HG02870 (cell line): ENCODE data around the gene SETBP1.

Experiments
- ATAC-seq: cut with Tn5 transposase; IDR thresholded peaks from one replicate; pipeline ENCODE4 v1.9.1; 2021; ENCODE audit warnings: mild to moderate bottlenecking, moderate library complexity; ENCODE audit not compliant: unreplicated experiment

SETBP1 gene

GRCh38 chr18:45006934-45007333 lies 326.2 kb downstream of the SETBP1 start:
- no peak for ATAC-seq

DNA sequence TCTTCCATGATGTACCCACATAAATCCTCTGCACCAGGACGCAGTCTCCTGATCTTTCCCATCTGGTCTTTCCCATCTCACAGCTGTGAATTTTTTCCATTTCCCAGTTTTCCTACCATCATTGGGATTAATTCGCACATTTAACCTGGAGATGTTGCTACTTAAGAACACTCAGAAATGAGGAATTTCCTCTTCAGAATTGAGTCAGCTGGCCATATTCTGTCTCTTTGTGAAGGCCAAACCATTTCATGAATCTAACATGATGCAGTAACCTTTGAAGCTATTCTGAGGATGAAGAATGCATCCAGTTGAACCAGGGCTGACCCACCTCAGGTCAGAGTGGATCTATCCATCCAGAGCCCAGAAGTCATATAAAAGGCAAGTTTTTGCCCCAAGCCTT lies 326.8 kb downstream of the SETBP1 start:
- no peak for ATAC-seq

GRCh38 chr18:45008694-45009413 lies 328.2 kb downstream of the SETBP1 start:
- no peak for ATAC-seq

- ATAC-seq = no peak
These were observed 329.1 kb downstream of the SETBP1 start for GRCh38 chr18:45009756-45010155.

GRCh38 chr18:45012286-45012685 lies 331.6 kb downstream of the SETBP1 start:
- no peak for ATAC-seq

DNA sequence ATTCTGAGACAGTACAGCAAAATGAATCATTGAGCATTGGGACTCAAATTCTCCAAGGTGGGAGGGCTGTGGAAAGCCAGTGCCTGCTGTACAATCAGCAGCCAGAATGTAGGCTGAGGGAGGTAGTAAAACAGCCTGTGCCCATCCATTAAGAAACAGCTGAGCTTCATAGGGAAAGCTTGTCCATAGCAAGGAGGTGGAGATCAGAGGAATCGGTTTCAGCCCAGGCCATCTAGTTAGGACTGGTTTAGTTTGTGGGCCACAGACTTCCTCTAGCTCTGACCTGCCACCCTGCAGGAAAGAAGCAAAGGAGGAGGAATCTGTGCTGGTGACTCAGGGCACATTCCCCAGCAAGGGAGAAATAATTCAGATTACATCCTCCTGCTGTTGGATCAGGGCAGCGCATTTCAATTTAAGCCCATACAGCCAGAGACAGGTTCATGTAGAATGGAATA lies 333.4 kb downstream of the SETBP1 start:
- ATAC-seq = no peak

GRCh38 chr18:45015788-45016128 lies 335.1 kb downstream of the SETBP1 start:
- ATAC-seq = no peak

DNA sequence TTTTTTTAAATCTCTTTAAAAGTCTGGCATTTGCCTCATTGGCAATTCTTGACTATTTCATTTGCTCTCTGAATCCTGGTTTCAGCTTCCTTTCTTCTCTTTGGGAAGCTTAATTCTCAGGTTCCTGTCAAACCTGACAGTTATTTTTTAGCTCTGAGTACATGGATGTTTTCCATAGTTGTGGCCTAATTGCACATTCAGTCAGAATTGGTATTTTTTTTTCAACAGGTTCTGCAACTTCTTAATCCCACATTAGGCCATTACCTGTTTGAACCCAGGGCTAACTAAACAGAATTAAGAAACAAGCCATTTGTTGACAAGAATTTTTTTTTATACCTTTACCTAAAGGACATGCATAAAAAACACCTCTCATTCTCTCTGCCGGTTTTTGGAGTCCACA lies 338.8 kb downstream of the SETBP1 start:
- ATAC-seq = no peak

GRCh38 chr18:45023519-45023918 lies 342.8 kb downstream of the SETBP1 start:
- ATAC-seq = no peak

DNA sequence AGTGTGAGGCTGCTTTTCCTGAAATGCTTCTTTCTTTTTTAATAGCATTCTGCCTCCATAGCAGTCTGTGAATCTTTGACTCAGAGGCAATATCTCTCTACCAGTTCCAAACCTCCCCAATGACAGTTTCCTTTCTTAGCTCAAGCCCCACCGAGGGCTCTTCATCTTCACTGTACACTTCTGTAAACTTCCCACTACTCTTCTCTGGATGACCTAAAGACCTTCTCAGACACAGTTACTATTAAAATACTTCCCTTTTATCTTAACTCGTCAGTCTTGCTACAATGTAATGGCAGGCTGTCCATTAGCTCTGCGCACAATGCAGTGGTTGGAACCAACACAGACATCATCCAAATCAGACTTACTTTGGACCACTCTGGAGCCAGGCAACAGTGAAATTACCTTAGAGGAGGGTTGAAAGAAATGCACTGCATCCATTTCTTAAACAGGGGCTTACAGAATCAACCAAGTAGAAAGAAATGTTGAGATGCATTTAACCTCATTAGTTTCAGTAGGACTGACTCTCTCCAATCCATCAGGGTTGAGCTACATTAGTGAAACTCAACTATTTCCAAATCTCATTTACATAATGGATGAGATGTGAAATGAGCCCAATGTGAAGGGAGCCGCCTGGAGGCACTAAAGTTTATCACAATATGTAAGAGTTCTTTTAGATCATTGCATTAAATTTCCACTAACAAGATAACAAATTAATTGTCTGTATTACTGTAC lies 343.8 kb downstream of the SETBP1 start:
- peak; percentile 39 for ATAC-seq

DNA sequence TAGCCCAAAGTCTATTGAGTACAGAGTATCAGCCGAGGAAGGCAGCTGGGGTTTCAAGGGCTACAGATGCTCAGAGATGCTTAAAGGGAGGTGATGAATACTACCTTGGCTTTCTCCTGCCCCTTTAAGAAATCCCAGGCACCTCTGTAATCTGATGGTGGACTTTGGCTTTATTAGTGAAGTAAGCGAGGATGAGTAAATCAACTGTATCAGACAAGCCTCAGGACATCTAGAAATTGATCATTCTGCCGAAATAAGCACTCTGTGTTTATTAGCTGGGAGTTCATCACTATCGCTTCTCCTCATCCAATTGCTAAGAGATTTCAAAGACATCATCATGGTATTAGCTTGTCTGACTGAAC lies 344.4 kb downstream of the SETBP1 start:
- no peak for ATAC-seq

DNA sequence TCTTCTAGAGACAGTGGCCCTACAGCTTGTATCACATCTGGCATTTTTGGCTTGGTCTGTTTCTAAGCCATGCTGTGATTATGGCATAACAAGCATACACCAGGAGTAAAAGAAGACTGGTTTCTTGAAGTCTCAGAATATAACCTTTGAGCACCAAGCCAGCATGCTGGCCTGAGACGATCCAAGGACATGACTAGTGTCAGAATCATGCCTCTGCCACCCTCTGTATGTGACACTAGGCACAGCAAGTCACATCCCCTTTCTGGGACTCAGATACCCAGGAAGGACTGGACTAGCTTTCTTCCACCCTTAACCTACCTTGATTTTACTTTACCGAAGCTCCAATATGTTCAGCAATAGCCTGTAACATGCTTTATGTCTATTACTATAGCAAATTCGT lies 345.5 kb downstream of the SETBP1 start:
- no peak for ATAC-seq

- no peak for ATAC-seq
These were observed 353.5 kb downstream of the SETBP1 start for GRCh38 chr18:45034179-45034578.

- ATAC-seq = no peak
These were observed 356.9 kb downstream of the SETBP1 start for GRCh38 chr18:45037618-45038017.

- ATAC-seq = no peak
These were observed 358.7 kb downstream of the SETBP1 start for GRCh38 chr18:45039376-45039775.

DNA sequence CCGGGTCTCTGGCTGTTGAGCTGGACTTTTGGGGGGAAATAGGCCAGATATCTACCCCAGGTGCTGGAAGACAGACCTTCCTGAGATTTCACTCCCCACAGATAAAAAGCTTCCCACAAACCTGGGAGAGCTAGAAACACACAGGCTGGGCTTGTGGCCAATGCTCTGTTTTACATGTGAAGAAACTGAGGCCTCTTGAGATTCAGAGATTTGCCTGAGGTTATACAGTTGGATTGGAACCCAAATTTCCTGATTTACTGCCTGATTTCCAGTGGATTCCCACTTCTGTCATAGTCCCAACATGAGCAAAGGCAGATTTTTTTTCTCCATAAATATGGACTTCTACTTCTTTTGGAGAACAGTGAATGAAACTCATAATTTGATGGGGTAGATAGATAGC lies 360.2 kb downstream of the SETBP1 start:
- no peak for ATAC-seq

GRCh38 chr18:45044787-45045186 lies 364.1 kb downstream of the SETBP1 start:
- ATAC-seq = no peak

- ATAC-seq = no peak
These were observed 365.5 kb downstream of the SETBP1 start for GRCh38 chr18:45046228-45046627.

- ATAC-seq = no peak
These were observed 366.3 kb downstream of the SETBP1 start for GRCh38 chr18:45046961-45047360.

GRCh38 chr18:45049578-45050319 lies 369.1 kb downstream of the SETBP1 start:
- ATAC-seq = no peak

GRCh38 chr18:45050712-45051601 lies 370.3 kb downstream of the SETBP1 start:
- ATAC-seq = no peak
